ENCODE results near the gene WAC.

WAC gene

GRCh38 chr10:28538595-28538994 is 5.7 kb downstream of the WAC start:
- no peak for DNase-seq
- Histone ChIP-seq H3K36me3 (replicated peaks) (peaks cover 38% of the 10 kb centered on the region), H3K27ac (no peak overlapping the region), H3K27me3 (replicated peaks) (no peaks in the 10 kb centered on the region), H3K4me3 (ENCODE audit: low read depth, low read length) (no peak overlapping the region)
- TF ChIP-seq CTCF (IDR thresholded peaks at IDR 0.05; ENCODE audit: low read depth, low read length, missing control alignments): no peak
- in situ Hi-C loops (cut with HindIII; ENCODE audit: low pct_ligation_motif_present, low sequenced_read_pairs): no loop called here

GRCh38 chr10:28540145-28540544 is 7.2 kb downstream of the WAC start:
- no peaks in the 10 kb centered on the region for H3K27me3 ChIP-seq (replicated peaks)
- DNase-seq: no peak
- no peak for TF ChIP-seq CTCF (IDR thresholded peaks at IDR 0.05; ENCODE audit: low read depth, low read length, missing control alignments)
- H3K4me3 ChIP-seq (ENCODE audit: low read depth, low read length): no peak overlapping the region
- H3K36me3 ChIP-seq (replicated peaks): peaks cover 47% of the 10 kb centered on the region
- in situ Hi-C loops (cut with HindIII; ENCODE audit: low pct_ligation_motif_present, low sequenced_read_pairs): no loop called here
- no peak overlapping the region for H3K27ac ChIP-seq

- no peaks in the 10 kb centered on the region for H3K27me3 ChIP-seq (replicated peaks)
- H3K27ac ChIP-seq: no peak overlapping the region
- peaks cover 48% of the 10 kb centered on the region for H3K36me3 ChIP-seq (replicated peaks)
- no peak overlapping the region for H3K4me3 ChIP-seq (ENCODE audit: low read depth, low read length)
- peak; percentile 40 for TF ChIP-seq CTCF (IDR thresholded peaks at IDR 0.05; ENCODE audit: low read depth, low read length, missing control alignments)
- DNase-seq: no peak
- in situ Hi-C loops (cut with HindIII; ENCODE audit: low pct_ligation_motif_present, low sequenced_read_pairs): no loop called here
Measured at GRCh38 chr10:28541717-28542365, 8.9 kb downstream of the WAC start.

- TF ChIP-seq CTCF (IDR thresholded peaks at IDR 0.05; ENCODE audit: low read depth, low read length, missing control alignments): no peak
- Histone ChIP-seq H3K4me3 (ENCODE audit: low read depth, low read length) (no peak overlapping the region), H3K27ac (no peak overlapping the region), H3K36me3 (replicated peaks) (peaks cover 45% of the 10 kb centered on the region), H3K27me3 (replicated peaks) (no peaks in the 10 kb centered on the region)
- no peak for DNase-seq
- in situ Hi-C loops (cut with HindIII; ENCODE audit: low pct_ligation_motif_present, low sequenced_read_pairs): no loop called here
Measured at GRCh38 chr10:28542728-28543127, 9.8 kb downstream of the WAC start.

GRCh38 chr10:28544058-28544457 is 11.1 kb downstream of the WAC start:
- no peak for DNase-seq
- in situ Hi-C loops (cut with HindIII; ENCODE audit: low pct_ligation_motif_present, low sequenced_read_pairs): no loop called here
- Histone ChIP-seq H3K36me3 (replicated peaks) (peaks cover 46% of the 10 kb centered on the region), H3K27me3 (replicated peaks) (no peaks in the 10 kb centered on the region), H3K4me3 (ENCODE audit: low read depth, low read length) (no peak overlapping the region), H3K27ac (no peak overlapping the region)
- TF ChIP-seq CTCF (IDR thresholded peaks at IDR 0.05; ENCODE audit: low read depth, low read length, missing control alignments): no peak
